ENCODE measurements around the gene DNAJB8. TPM values are rescaled to one million over a fixed set of nuclear protein-coding genes. Genes with fewer than 3 reads are reported as not detected.

Gene DNAJB8
- total and polyA plus RNA-seq, 9 of the 15 experiments (the other 6 are each of a cell fraction or from before 2014, with no cell fraction given): not detected

DNA sequence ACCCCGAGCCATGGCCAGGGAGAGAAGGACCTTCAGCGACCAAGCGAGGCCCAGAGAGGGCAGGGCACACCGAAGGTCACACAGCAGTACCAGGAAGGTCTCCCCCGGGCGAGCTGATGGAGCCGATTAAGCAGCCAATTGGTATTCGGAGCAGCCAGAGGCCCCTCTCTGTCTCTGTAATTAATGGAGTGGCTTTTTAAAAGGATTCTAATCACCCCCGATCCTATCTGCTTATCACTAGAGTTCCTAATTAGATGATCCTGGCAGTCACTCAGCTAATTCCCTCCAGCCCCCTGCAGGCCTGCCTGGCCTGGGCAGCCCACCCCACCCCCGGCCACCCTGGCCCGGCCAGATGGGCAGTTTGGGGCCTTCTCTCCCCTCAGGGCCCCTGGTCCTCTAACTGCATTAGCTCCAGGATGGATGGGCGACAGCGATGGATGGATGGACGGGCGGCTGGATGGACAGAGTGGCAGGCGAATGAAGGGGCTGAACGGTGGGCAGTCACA lies 1.6 kb upstream of the DNAJB8 start:
- H3K4me1 ChIP-seq (replicated peaks in 1 of 2; ENCODE audit: control insufficient read depth in 2 of 2, insufficient read depth in 2 of 2, low read length in 2 of 2): peaks cover 15 to 30% of the 10 kb centered on the region in 2 experiments; a peak in 4 of 5 replicates
- H3K27me3 ChIP-seq (ENCODE audit: control insufficient read depth in 2 of 2, insufficient read depth in 2 of 2, low read length in 2 of 2): peaks cover 4 to 21% of the 10 kb centered on the region in 2 experiments; a peak in 4 of 5 replicates
- no peak for FAIRE-seq
- no TSS peak for BruUV-seq (replicated peaks)
- ChIA-PET CTCF (ENCODE audit: low intra/inter-chr PET ratio) (no interaction called here), POLR2A (interaction anchor here (0.7 to 1.6 kb wide), 4 partner anchors 9 to 35 kb away, joined by 3 to 7 read pairs (median 3); no protein-coding TSS in a partner anchor)
- intact Hi-C loops (cut with micrococcal nuclease): no loop called here
- H4K20me1 ChIP-seq (replicated peaks; ENCODE audit: control insufficient read depth, insufficient read depth, low read length): no peaks in the 10 kb centered on the region
- H3K9me3 ChIP-seq (replicated peaks; ENCODE audit: control insufficient read depth, insufficient read depth, low read depth, low read length): no peaks in the 10 kb centered on the region
- ATAC-seq: no peak
- no peak for TF ChIP-seq PHTF2 (CRISPR knock-in tag; IDR thresholded peaks at IDR 0.05)
- TF ChIP-seq KLF1 (tag; IDR thresholded peaks at IDR 0.05): no peak
- 0 out of 2 replicates have a peak, but pooled peaks have one; percentile 36 for TF ChIP-seq BCOR (IDR thresholded peaks at IDR 0.05)
- TF ChIP-seq RBM25 (IDR thresholded peaks at IDR 0.05; ENCODE audit: low read depth, low read length, severe bottlenecking): peak; percentile 62
- TF ChIP-seq ZFP36 (IDR thresholded peaks at IDR 0.05; ENCODE audit: low read depth, low read length, partially characterized antibody): peak; percentile 60
- peak in 1 of 2 experiments; percentile 37; a peak in 1 of 4 replicates for TF ChIP-seq KDM1A (IDR thresholded peaks at IDR 0.05)
- WGBS (ENCODE audit: insufficient coverage, low coverage, missing lambda C conversion rate): 53% methylated on average over 15 of the region's 17 CpGs
- H3K9me1 ChIP-seq (ENCODE audit: control insufficient read depth, insufficient read depth, low read length): peaks cover 3% of the 10 kb centered on the region
- in situ Hi-C loops (cut with MboI): no loop called here
- no peaks in the 10 kb centered on the region for H3K36me3 ChIP-seq (ENCODE audit: control insufficient read depth, insufficient read depth, low read length)
- DNase-seq (ENCODE audit: extremely low read depth in 1 of 4, low spot score in 3 of 4): no peak
- no peak overlapping the region for H3K4me2 ChIP-seq (ENCODE audit: insufficient read depth, low read length)
- H3K4me3 ChIP-seq: no peak overlapping the region
- H3K27ac ChIP-seq (ENCODE audit: extremely low read depth, low read depth, low read length): no peak overlapping the region
- H2AFZ ChIP-seq (ENCODE audit: low read depth, low read length): no peak overlapping the region
- H3K9ac ChIP-seq (ENCODE audit: insufficient read depth in 1 of 2, low read depth in 2 of 2, low read length in 2 of 2): no peak overlapping the region
- H3K79me2 ChIP-seq (ENCODE audit: control insufficient read depth, insufficient read depth, low read length): no peaks in the 10 kb centered on the region

- Histone ChIP-seq H3K9me1 (ENCODE audit: control insufficient read depth, insufficient read depth, low read length) (peaks cover 3% of the 10 kb centered on the region), H3K79me2 (ENCODE audit: control insufficient read depth, insufficient read depth, low read length) (no peaks in the 10 kb centered on the region), H3K27me3 (ENCODE audit: control insufficient read depth in 2 of 2, insufficient read depth in 2 of 2, low read length in 2 of 2) (peaks cover 4 to 21% of the 10 kb centered on the region in 2 experiments; a peak in 4 of 5 replicates), H3K9ac (ENCODE audit: insufficient read depth in 1 of 2, low read depth in 2 of 2, low read length in 2 of 2) (no peak overlapping the region), H2AFZ (ENCODE audit: low read depth, low read length) (no peak overlapping the region), H3K9me3 (replicated peaks; ENCODE audit: control insufficient read depth, insufficient read depth, low read depth, low read length) (no peaks in the 10 kb centered on the region), H3K36me3 (ENCODE audit: control insufficient read depth, insufficient read depth, low read length) (no peaks in the 10 kb centered on the region), H3K4me3 (no peak overlapping the region), H3K4me1 (replicated peaks in 1 of 2; ENCODE audit: control insufficient read depth in 2 of 2, insufficient read depth in 2 of 2, low read length in 2 of 2) (peaks cover 8 to 25% of the 10 kb centered on the region in 2 experiments; a peak in 4 of 5 replicates), H4K20me1 (replicated peaks; ENCODE audit: control insufficient read depth, insufficient read depth, low read length) (no peaks in the 10 kb centered on the region), H3K27ac (ENCODE audit: extremely low read depth, low read depth, low read length) (no peak overlapping the region), H3K4me2 (ENCODE audit: insufficient read depth, low read length) (no peak overlapping the region)
- no CpG with 5 or more reads among the region's 1 CpG for WGBS (ENCODE audit: insufficient coverage, low coverage, missing lambda C conversion rate)
- ChIA-PET POLR2A (interaction anchor here (1.1 to 2.8 kb wide), 3 partner anchors 12 to 19 kb away, joined by 4 to 20 read pairs (median 7); no protein-coding TSS in a partner anchor), CTCF (ENCODE audit: low intra/inter-chr PET ratio) (interaction anchor here (0.7 kb wide), 1 partner anchor 698 kb away, joined by 3 read pairs; no protein-coding TSS in a partner anchor)
- in situ Hi-C loops (cut with MboI): no loop called here
- BruUV-seq (replicated peaks): no TSS peak
- TF ChIP-seq HDAC1 (IDR thresholded peaks at IDR 0.05): peak in 1 of 2 experiments; percentile 50; a peak in 1 of 4 replicates
- peak; percentile 46; the same call in 1 of the 2 replicates for TF ChIP-seq MTA1 (IDR thresholded peaks at IDR 0.05; ENCODE audit: borderline replicate concordance)
- 0 out of 2 replicates have a peak, but pooled peaks have one; percentile 25 for TF ChIP-seq ZBTB2 (IDR thresholded peaks at IDR 0.05)
- 0 out of 2 replicates have a peak, but pooled peaks have one; percentile 15 for TF ChIP-seq EHMT2 (IDR thresholded peaks at IDR 0.05)
- TF ChIP-seq SRSF3 (IDR thresholded peaks at IDR 0.05; ENCODE audit: insufficient read depth, low read length): no peak
- TF ChIP-seq, protein P1, sequence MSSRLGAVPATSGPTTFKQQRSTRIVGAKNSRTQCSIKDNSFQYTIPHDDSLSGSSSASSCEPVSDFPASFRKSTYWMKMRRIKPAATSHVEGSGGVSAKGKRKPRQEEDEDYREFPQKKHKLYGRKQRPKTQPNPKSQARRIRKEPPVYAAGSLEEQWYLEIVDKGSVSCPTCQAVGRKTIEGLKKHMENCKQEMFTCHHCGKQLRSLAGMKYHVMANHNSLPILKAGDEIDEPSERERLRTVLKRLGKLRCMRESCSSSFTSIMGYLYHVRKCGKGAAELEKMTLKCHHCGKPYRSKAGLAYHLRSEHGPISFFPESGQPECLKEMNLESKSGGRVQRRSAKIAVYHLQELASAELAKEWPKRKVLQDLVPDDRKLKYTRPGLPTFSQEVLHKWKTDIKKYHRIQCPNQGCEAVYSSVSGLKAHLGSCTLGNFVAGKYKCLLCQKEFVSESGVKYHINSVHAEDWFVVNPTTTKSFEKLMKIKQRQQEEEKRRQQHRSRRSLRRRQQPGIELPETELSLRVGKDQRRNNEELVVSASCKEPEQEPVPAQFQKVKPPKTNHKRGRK (tag; IDR thresholded peaks at IDR 0.05): peak; percentile 84
- TF ChIP-seq ZC3H4 (CRISPR knock-in tag; IDR thresholded peaks at IDR 0.05; ENCODE audit: borderline replicate concordance): no peak
- DNase-seq (ENCODE audit: extremely low read depth in 1 of 4, low spot score in 3 of 4): no peak
- intact Hi-C loops (cut with micrococcal nuclease): no loop called here
- FAIRE-seq: no peak
- no peak for ATAC-seq
Observed at GRCh38 chr3:128464702-128465101, 2.0 kb downstream of the DNAJB8 start.

Measured in K562 (cell line).